ENCODE measurements around the gene KRTAP6-3. TPM values are rescaled to one million over a fixed set of nuclear protein-coding genes. Genes with fewer than 3 reads are reported as not detected.

The KRTAP6-3 gene, protein sequence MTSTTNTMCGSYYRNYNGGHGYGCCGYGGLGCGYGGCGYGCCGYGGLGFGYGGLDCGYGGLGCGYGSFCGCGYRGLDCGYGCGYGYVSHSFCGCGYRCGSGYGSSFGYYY
- total RNA-seq, result not detected
- 0 reads per million in 2 donors for total RNA-seq

DNA sequence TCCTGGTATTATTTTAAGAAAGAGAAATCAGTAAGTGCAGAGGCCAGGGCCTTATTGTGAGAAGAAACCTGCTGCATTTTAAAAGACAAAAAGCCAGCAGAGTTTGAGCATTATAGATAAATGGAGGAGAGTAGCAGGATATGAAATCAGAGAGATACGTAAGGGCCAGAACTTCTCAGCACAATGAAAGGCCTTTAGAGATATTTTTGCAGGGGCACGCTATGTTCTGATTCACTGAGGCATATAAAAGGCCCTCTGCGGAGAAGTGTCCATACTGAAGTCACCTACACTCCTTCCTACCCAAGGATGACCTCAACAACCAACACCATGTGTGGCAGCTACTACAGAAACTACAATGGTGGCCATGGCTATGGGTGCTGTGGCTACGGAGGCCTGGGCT is at the start of gene KRTAP6-3:
Gene KRTAP6-3 (plus strand): TSS at position 301 of the 400 bp plus-strand sequence. CDS start 6 bp downstream, at position 307.
- Mint-ChIP-seq H3K4me3 (no peak within 1 kb of the TSS), H3K36me3 (ENCODE audit: low read depth) (no peaks in the 10 kb centered on the region), H3K4me1 (no peaks in the 10 kb centered on the region), H3K27ac (no peak within 1 kb of the TSS), H3K27me3 (no peaks in the 10 kb centered on the region)
- ATAC-seq, result no peak
- DNase-seq, result no peak
- no peaks in the 10 kb centered on the region for H3K9me3 ChIP-seq (ENCODE audit: control insufficient read depth, low read length, poor library complexity, severe bottlenecking)

DNA sequence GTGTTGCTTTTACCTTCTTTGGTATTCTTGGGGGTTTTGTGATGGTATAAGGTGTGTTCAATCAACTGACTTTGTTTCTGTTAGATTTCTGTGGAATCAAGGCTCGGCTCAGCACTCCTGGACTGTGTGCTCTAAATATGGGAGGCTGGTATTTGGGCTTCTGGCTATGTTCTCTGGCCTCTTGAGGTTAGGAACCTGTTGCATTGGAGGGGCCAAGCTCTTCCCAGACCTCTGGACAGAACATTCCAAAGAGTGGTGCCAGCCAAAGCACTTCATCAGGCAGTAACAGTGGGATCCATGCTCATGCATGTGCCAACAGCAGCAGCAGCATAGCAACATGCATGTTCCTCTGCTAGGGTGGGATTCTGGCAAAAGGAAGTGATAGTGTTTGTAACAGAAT is 39.5 kb upstream of the KRTAP6-3 start:
- no peak overlapping the region for H3K27ac Mint-ChIP-seq
- no peak for ATAC-seq
- no peak for DNase-seq

DNA sequence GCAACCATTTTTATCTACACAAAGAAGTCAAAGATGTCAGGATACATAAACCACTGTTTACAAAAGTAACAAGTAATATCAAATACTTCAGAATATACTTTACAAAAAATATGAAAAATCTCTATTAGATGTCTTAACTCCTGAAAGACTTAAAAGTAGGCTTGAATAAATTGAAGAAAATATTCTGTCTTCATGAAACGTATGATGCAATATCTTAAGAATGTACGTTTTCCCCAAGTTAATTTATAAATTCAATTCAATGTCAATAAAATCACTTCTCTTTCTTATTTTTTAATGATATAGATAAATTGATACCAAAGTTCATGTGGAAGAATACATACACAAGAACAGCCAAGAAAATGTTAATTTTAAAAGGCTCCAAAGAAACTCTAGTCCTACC is 37.1 kb upstream of the KRTAP6-3 start:
- H3K27me3 Mint-ChIP-seq, result no peaks in the 10 kb centered on the region
- no peaks in the 10 kb centered on the region for H3K9me3 ChIP-seq (ENCODE audit: control insufficient read depth, low read length, poor library complexity, severe bottlenecking)
- no peak overlapping the region for H3K27ac Mint-ChIP-seq
- DNase-seq (no peak), ATAC-seq (no peak)
- H3K4me3 Mint-ChIP-seq, result no peak overlapping the region
- H3K4me1 Mint-ChIP-seq, result no peaks in the 10 kb centered on the region
- no peaks in the 10 kb centered on the region for H3K36me3 Mint-ChIP-seq (ENCODE audit: low read depth)

More for the DNA sequence above, 39.5 kb upstream of the KRTAP6-3 start:
- no peaks in the 10 kb centered on the region for H3K9me3 ChIP-seq (ENCODE audit: control insufficient read depth, low read length, poor library complexity, severe bottlenecking)
- H3K4me3 Mint-ChIP-seq, result no peak overlapping the region
- no peaks in the 10 kb centered on the region for H3K36me3 Mint-ChIP-seq (ENCODE audit: low read depth)
- H3K4me1 Mint-ChIP-seq, result no peaks in the 10 kb centered on the region
- H3K27me3 Mint-ChIP-seq, result no peaks in the 10 kb centered on the region

DNA sequence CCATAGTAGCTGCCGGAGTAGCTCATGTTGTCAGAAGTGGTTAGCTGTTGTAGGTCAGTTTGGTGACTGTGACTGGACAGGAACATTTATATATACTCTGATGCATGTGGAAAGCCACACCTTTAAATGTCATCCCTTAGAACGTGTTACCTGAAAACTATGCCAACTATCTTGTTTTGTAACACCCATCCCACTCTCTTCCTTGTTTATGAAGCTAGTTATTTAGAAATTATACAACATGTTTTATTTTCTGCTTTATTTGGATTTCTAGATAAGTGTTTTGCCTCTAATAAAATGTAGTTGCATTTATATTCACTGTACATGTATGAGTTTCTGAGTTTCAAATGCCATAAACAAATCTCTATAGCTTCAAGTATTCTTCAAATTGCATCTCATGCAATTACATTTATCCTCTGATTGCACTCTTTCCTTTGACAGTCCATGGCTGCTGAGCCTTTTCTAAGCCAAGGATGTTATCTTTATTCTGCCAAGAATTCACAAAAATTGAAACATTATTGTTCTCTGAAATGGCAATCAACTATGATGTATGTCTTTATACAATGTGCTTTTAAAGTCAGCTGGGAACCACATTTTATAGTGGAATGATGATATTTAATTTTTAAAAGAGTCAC is 30.9 kb upstream of the KRTAP6-3 start, which contains the start of gene KRTAP19-7:
Gene KRTAP19-7 (minus strand): TSS at position 51 of the 632 bp plus-strand sequence. CDS start 25 bp downstream, at position 26.
- DNase-seq, result no peak
- no peak within 1 kb of the TSS for H3K4me3 Mint-ChIP-seq
- H3K27ac Mint-ChIP-seq, result no peak within 1 kb of the TSS
- H3K4me1 Mint-ChIP-seq, result no peaks in the 10 kb centered on the region
- ATAC-seq, result no peak
- H3K36me3 Mint-ChIP-seq (ENCODE audit: low read depth), result no peaks in the 10 kb centered on the region
- H3K27me3 Mint-ChIP-seq, result no peaks in the 10 kb centered on the region
- no peaks in the 10 kb centered on the region for H3K9me3 ChIP-seq (ENCODE audit: control insufficient read depth, low read length, poor library complexity, severe bottlenecking)

DNA sequence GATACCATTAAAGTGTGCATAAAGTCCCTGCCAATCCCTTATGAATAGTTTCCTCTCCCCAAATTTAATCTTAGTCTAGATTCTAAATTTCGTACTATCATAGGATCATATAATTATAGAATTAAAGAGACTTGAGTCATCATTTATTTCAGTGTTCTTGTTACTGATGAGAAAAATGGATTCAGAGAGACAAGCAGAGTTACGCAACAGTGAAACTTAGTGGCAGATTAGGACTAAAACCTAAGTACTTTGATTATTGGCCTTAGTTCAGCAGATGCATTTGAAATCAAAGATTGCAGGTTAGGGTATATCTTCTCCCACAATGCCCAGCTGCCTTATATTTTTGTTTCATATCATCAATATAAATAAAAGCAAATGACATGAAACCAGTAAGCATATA is 30.3 kb upstream of the KRTAP6-3 start:
- Mint-ChIP-seq H3K27me3 (no peaks in the 10 kb centered on the region), H3K4me1 (no peaks in the 10 kb centered on the region), H3K27ac (no peak overlapping the region), H3K4me3 (no peak overlapping the region), H3K36me3 (ENCODE audit: low read depth) (no peaks in the 10 kb centered on the region)
- DNase-seq (no peak), ATAC-seq (no peak)
- H3K9me3 ChIP-seq (ENCODE audit: control insufficient read depth, low read length, poor library complexity, severe bottlenecking), result no peaks in the 10 kb centered on the region

DNA sequence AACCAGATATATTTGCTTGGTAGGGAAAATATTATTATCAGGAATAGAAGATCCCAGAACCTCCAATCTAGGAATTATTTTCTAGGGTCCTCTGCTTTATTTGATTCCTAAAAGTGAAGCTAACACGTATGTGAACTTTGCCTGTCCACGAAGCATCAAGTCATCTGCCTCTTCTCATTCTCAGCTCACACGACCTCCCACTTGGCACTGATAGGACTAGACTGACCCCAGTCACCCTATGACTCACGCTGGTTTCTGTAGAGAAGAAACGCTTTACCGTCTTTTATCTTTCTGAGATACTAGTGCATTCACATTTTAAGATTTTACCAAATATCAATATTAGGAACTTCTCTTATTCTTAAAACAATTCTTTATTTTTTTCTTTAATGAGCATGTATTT is 29.2 kb upstream of the KRTAP6-3 start:
- ATAC-seq, result no peak
- no peak for DNase-seq
- Mint-ChIP-seq H3K27me3 (no peaks in the 10 kb centered on the region), H3K36me3 (ENCODE audit: low read depth) (no peaks in the 10 kb centered on the region), H3K4me3 (no peak overlapping the region), H3K27ac (no peak overlapping the region), H3K4me1 (no peaks in the 10 kb centered on the region)
- no peaks in the 10 kb centered on the region for H3K9me3 ChIP-seq (ENCODE audit: control insufficient read depth, low read length, poor library complexity, severe bottlenecking)

DNA sequence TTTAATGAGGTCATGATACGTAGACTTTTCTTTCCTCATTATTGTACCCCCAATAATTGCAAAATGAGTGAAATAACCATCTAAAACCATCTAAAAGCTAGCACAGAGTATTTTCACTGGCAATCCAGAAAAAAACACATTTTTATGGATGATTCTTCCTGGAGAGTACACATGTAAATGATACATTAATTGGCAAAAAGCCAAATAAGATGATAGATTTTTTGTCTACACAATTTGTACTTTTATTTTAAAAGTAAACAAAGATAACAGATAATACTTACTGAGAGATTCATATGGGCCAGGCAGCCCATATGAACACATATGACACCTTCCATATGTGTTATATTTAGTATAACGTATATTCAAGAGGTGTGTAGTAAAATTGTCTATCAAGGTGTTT is 28.6 kb upstream of the KRTAP6-3 start:
- H3K27me3 Mint-ChIP-seq, result peaks cover under 1% of the 10 kb centered on the region
- H3K27ac Mint-ChIP-seq, result no peak overlapping the region
- no peaks in the 10 kb centered on the region for H3K36me3 Mint-ChIP-seq (ENCODE audit: low read depth)
- H3K9me3 ChIP-seq (ENCODE audit: control insufficient read depth, low read length, poor library complexity, severe bottlenecking), result no peaks in the 10 kb centered on the region
- ATAC-seq (no peak), DNase-seq (no peak)
- no peak overlapping the region for H3K4me3 Mint-ChIP-seq
- H3K4me1 Mint-ChIP-seq, result no peaks in the 10 kb centered on the region

DNA sequence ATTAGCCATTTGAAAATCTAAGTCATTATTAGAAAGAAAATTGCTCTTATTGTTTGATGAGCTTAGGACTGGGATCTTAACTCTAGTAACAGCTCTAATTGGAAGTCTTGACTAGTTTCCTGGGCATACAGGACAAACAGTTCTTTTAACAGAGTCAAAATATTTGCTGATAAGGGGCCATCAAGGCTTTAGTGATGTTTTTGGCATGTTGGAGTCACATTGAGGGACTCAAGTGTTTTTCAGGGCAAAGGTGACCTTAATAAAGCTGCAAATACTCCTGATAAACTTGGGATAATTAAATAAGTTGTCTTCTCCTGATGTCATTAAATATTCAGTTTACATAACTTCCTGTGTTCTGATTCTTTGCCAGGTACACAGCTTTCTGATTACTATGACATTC is 24.6 kb upstream of the KRTAP6-3 start:
- Mint-ChIP-seq H3K4me3 (no peak overlapping the region), H3K36me3 (ENCODE audit: low read depth) (no peaks in the 10 kb centered on the region), H3K27me3 (peaks cover 4% of the 10 kb centered on the region), H3K4me1 (no peaks in the 10 kb centered on the region), H3K27ac (no peak overlapping the region)
- no peak for ATAC-seq
- no peak for DNase-seq
- no peaks in the 10 kb centered on the region for H3K9me3 ChIP-seq (ENCODE audit: control insufficient read depth, low read length, poor library complexity, severe bottlenecking)

DNA sequence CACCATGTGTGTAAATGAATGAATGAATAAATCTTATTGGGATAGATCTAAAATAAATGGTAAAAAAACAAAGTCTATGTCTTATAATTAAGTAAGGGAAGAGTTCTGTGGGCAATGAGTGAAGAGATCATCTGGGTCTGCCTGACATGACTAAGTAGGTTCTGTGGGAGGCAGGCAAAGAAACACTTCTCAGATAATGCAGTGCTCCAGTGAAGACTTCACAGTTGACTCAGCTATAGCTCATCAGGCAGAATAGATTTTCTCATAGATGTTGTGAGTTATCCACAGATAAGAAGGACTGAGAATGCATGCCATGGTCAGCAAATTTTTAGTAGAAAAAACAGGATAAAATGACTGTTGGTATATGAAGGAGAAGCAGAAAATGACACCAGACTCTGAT is 14.5 kb upstream of the KRTAP6-3 start:
- DNase-seq (no peak), ATAC-seq (no peak)
- no peaks in the 10 kb centered on the region for H3K9me3 ChIP-seq (ENCODE audit: control insufficient read depth, low read length, poor library complexity, severe bottlenecking)
- no peaks in the 10 kb centered on the region for H3K36me3 Mint-ChIP-seq (ENCODE audit: low read depth)
- H3K27me3 Mint-ChIP-seq, result no peaks in the 10 kb centered on the region
- no peaks in the 10 kb centered on the region for H3K4me1 Mint-ChIP-seq
- no peak overlapping the region for H3K27ac Mint-ChIP-seq
- H3K4me3 Mint-ChIP-seq, result no peak overlapping the region

DNA sequence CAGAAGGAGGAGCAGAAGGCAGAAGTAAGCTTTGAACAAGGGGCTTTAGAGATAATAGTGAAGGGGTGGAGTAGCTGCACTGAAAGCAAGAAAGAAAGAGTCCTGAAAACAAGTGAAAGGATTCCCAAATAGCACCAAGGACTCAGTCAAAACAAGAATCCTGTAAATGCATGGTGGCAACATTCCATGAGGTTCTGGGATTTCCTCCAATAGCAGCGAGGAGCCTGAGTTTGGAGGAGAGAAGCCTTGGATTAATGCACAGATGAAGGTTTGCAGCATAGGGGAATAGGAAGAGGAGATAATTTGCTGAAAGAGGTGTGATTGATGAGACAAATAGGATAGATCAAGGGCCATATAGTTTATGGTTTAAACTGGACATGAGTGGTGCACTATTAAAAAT is 12.9 kb upstream of the KRTAP6-3 start:
- H3K9me3 ChIP-seq (ENCODE audit: control insufficient read depth, low read length, poor library complexity, severe bottlenecking), result no peaks in the 10 kb centered on the region
- H3K4me3 Mint-ChIP-seq, result no peak overlapping the region
- no peaks in the 10 kb centered on the region for H3K27me3 Mint-ChIP-seq
- DNase-seq (no peak), ATAC-seq (no peak)
- no peaks in the 10 kb centered on the region for H3K36me3 Mint-ChIP-seq (ENCODE audit: low read depth)
- no peak overlapping the region for H3K27ac Mint-ChIP-seq
- H3K4me1 Mint-ChIP-seq, result no peaks in the 10 kb centered on the region

DNA sequence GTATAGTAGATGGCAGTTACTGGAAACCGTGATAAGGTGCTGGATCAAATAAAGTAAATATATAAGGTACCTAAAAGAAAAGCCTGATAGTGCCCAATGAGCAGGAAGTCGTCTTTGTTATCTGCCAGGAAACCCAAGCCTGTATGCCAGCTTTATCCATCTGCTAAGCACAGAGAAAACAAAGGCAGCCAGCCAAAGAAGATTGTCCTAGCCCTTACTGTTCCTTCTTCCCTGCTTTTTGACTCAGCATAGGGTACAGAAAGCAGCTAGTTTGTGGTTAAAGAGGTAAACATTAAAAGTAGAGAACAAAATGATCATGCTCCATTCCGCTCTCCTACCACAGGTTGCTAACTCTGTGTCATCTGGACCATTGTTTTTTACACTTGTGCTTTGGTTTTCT is 12.1 kb upstream of the KRTAP6-3 start:
- H3K4me3 Mint-ChIP-seq, result no peak overlapping the region
- no peak for ATAC-seq
- no peaks in the 10 kb centered on the region for H3K36me3 Mint-ChIP-seq (ENCODE audit: low read depth)
- H3K4me1 Mint-ChIP-seq, result no peaks in the 10 kb centered on the region
- DNase-seq, result no peak
- no peak overlapping the region for H3K27ac Mint-ChIP-seq
- no peaks in the 10 kb centered on the region for H3K9me3 ChIP-seq (ENCODE audit: control insufficient read depth, low read length, poor library complexity, severe bottlenecking)
- H3K27me3 Mint-ChIP-seq, result no peaks in the 10 kb centered on the region

DNA sequence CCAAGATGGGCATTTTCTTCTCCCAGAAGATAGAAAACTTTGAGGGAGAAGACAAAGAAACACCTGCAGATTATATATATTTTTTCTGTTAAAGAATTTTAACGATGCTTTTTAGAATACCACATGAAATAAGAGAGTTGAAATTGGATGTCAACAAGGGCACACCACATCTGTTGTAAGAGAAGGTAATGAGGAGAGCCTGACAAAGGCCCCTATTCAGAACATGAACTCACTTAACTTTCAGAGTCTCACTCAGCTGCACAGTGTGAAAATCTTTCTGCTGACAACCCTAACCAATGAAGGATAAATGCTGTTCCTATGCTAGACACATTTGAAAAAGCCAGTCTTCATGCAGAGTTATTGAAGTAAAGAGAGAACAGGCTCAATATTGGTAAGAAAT is 9.4 kb upstream of the KRTAP6-3 start:
- H3K4me1 Mint-ChIP-seq, result no peaks in the 10 kb centered on the region
- H3K9me3 ChIP-seq (ENCODE audit: control insufficient read depth, low read length, poor library complexity, severe bottlenecking), result no peaks in the 10 kb centered on the region
- no peaks in the 10 kb centered on the region for H3K36me3 Mint-ChIP-seq (ENCODE audit: low read depth)
- DNase-seq (no peak), ATAC-seq (no peak)
- H3K4me3 Mint-ChIP-seq, result no peak overlapping the region
- H3K27ac Mint-ChIP-seq, result no peak overlapping the region
- H3K27me3 Mint-ChIP-seq, result no peaks in the 10 kb centered on the region

DNA sequence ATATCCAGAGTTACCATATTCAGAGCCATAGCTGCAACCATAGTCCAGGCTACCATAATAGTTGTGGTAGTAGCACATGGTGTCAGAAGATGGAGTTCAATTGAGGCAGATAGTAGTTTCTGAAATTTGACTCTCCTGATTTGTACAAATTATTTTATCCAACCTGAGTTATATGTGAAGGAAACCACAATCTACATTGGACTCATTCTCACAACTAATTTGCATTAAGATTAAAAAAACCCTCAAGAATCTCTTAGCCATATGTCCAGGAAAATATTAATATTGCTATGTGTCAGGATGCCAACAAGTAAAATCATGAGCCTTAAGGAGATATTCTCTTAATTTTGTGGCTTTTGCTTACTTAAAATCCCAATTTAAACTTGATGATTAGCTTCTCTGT is 1.9 kb upstream of the KRTAP6-3 start, which contains the start of gene KRTAP22-2:
Gene KRTAP22-2 (minus strand): TSS at position 101 of the 400 bp plus-strand sequence.
- ATAC-seq (no peak), DNase-seq (no peak)
- no peaks in the 10 kb centered on the region for H3K9me3 ChIP-seq (ENCODE audit: control insufficient read depth, low read length, poor library complexity, severe bottlenecking)
- Mint-ChIP-seq H3K4me1 (no peaks in the 10 kb centered on the region), H3K4me3 (no peak within 1 kb of the TSS), H3K27ac (no peak within 1 kb of the TSS), H3K27me3 (no peaks in the 10 kb centered on the region), H3K36me3 (ENCODE audit: low read depth) (no peaks in the 10 kb centered on the region)

DNA sequence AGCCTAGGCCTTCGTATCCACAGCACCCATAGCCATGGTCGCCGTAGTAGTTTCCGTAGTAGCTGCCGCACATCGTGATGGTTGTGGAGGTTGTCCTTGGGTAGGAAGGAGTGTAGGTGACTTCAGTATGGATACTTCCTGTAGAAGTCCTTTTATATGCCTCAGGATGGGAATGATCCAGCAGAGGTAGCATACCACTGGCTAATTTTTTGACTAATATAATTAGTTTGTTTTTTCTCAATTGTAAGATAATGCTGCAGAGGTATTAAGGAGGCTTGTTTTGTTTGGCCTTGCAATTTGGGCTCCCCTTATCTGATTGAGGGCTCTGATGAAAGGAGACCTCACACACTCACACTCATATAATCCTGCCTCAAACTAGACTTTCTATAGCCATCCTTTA is 6.6 kb downstream of the KRTAP6-3 start, which contains the start of gene KRTAP6-2:
Gene KRTAP6-2 (minus strand): TSS at position 101 of the 400 bp plus-strand sequence. CDS start 28 bp downstream, at position 73.
- Mint-ChIP-seq H3K27me3 (no peaks in the 10 kb centered on the region), H3K4me3 (no peak within 1 kb of the TSS)
- ATAC-seq, result no peak

More for the DNA sequence above, 6.6 kb downstream of the KRTAP6-3 start, which contains the start of gene KRTAP6-2:
- no peaks in the 10 kb centered on the region for H3K9me3 ChIP-seq (ENCODE audit: control insufficient read depth, low read length, poor library complexity, severe bottlenecking)
- no peak for DNase-seq
- no peaks in the 10 kb centered on the region for H3K4me1 Mint-ChIP-seq
- H3K36me3 Mint-ChIP-seq (ENCODE audit: low read depth), result no peaks in the 10 kb centered on the region
- H3K27ac Mint-ChIP-seq, result no peak within 1 kb of the TSS
